GM12873 (cell line): ENCODE measurements around the gene DUSP22.
A peak's percentile ranks its signal among the peaks of the same experiment; 100 is the strongest.

Experiments used
- TF ChIP-seq, protein P1 (sequence below): IDR thresholded peaks from 2 replicates; pipeline ENCODE4 v1.5.1; 2012; ENCODE audit warnings: low read depth, mild to moderate bottlenecking, moderate library complexity, low read length, control low read depth; ENCODE audit not compliant: insufficient read depth; ENCODE audit errors: missing control alignments

Gene DUSP22

DNA sequence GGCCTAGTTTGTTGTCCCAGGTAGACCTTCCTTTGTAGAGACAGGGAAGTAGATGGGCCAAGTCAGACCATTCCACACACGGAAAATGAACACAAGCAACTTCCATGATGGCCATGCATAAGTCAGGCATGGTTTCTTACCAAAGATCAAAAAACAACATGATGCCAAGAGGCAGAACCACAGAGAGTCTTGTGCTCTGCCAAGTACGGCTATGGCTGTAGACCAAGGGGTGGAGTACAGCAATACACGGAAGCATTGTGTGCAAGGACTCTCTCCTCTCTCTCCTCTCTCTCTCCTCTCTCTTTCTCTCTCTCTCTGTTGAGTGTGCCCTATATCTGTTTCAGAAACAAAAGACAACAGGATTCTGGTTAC is 4.8 kb upstream of the DUSP22 start:
- TF ChIP-seq, protein P1, sequence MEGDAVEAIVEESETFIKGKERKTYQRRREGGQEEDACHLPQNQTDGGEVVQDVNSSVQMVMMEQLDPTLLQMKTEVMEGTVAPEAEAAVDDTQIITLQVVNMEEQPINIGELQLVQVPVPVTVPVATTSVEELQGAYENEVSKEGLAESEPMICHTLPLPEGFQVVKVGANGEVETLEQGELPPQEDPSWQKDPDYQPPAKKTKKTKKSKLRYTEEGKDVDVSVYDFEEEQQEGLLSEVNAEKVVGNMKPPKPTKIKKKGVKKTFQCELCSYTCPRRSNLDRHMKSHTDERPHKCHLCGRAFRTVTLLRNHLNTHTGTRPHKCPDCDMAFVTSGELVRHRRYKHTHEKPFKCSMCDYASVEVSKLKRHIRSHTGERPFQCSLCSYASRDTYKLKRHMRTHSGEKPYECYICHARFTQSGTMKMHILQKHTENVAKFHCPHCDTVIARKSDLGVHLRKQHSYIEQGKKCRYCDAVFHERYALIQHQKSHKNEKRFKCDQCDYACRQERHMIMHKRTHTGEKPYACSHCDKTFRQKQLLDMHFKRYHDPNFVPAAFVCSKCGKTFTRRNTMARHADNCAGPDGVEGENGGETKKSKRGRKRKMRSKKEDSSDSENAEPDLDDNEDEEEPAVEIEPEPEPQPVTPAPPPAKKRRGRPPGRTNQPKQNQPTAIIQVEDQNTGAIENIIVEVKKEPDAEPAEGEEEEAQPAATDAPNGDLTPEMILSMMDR: no peak

DNA sequence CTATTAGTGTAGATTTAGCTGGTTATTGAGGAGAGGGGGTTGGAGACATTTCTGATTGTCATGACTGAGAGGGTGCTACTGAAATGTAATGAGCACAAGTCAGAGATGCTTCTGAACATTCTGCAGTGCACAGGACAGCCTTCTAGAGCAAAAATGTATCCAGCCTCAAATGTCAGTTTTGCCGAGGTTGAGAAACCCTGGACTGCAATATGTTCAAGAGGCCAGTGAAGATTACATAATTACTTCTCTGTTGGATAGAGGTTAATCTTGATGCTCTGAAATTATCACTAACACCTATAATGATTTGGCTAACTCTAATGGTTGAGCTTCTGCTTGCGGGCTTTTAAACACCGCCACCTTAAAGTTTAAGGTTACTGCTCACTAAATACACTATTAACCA is 3.4 kb upstream of the DUSP22 start:
- TF ChIP-seq, protein P1: no peak

DNA sequence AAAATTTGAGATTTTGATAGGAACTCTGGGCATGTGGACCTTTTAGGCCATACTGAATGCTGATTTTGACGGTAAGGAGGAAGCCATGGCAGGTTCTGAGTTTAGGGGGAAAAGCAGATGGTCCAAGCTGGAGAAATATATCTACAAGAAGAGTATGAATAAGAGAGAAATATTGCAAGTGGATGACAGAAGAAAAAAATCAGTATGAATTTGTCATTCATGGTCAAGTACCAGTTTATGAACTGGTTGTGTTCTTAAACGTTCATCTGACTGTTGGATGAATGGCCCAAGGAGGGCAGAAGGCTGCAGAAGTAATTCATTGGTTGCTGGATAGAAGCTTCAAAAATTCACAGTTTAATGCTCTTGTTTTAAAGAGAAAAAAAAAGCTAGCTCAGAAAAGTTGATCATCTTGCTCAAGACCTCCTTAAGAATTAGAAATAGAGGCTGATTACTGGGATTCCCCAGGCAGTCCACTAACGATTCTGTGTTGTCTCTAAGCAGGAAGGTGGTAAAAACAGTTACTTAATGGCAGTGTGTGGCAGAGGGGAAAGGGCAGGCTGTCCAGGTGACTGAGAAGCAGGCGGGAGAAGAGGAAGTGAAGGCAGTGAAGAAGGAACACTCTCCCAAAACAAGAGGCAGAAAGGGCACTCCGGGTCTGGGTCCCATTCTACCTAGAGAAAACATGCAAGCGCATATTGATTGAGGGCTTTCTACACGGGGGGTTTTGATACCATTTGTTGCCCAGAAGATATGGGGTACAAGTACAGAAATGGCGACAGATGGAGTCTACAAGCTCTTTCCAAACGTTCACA is 2.0 kb upstream of the DUSP22 start:
- TF ChIP-seq, protein P1: no peak

DNA sequence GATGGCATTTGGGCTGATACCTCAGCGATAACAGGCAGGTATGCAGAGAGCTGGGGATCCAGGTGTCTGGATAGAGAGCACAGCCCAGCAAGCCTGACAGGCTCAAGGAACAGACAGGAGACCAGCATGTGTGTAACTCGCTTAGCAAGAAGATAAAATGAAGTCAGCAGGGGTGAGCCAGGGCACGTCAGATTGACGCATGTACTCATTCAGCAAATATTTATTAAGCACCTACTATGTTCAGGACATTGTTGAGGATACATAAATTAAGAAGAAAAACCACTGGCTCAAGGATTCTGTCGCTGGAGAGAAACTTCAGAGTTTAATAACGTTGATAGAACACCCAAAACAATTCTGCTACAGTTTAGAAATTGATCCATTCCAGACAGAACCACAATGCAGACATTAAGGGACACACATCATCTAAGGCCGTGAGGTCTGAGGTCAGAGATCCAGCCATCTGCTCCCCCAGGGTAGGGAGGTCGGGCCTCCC is 1.0 kb upstream of the DUSP22 start:
- TF ChIP-seq, protein P1: no peak

DNA sequence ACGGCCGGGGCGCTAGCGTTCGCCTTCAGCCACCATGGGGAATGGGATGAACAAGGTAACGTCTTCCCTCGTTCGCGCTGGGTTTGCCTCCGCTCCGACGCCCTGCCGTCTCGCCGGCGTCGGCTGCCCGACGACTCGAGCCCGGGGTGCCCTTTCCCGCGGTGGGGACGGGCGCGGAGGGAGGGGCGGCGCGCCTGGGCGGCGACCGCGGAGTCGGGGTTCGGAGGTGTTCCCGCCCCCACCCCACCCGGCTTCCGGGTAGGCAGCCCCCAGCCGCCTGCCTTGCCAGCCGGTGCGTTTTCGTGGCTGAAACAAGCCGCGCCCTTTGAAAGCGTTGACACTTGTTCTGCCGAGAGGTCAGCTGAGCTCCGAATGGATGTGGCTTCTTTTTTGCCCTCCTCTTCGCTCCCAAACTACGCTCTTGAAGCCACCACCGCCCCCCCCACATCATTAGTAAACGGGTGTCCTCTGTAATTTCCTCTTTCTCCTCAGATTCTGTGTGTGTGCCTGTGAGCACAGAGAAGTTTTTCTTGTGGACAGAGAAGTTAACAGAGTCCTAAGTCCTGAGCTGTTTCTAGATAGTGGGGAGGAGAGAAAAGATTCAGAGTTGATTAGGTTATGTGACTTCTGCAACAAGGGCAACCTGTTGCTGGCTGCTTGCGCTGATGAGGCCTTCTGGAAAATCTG is 362 bp downstream of the DUSP22 start:
- TF ChIP-seq, protein P1: peak; percentile 20

DNA sequence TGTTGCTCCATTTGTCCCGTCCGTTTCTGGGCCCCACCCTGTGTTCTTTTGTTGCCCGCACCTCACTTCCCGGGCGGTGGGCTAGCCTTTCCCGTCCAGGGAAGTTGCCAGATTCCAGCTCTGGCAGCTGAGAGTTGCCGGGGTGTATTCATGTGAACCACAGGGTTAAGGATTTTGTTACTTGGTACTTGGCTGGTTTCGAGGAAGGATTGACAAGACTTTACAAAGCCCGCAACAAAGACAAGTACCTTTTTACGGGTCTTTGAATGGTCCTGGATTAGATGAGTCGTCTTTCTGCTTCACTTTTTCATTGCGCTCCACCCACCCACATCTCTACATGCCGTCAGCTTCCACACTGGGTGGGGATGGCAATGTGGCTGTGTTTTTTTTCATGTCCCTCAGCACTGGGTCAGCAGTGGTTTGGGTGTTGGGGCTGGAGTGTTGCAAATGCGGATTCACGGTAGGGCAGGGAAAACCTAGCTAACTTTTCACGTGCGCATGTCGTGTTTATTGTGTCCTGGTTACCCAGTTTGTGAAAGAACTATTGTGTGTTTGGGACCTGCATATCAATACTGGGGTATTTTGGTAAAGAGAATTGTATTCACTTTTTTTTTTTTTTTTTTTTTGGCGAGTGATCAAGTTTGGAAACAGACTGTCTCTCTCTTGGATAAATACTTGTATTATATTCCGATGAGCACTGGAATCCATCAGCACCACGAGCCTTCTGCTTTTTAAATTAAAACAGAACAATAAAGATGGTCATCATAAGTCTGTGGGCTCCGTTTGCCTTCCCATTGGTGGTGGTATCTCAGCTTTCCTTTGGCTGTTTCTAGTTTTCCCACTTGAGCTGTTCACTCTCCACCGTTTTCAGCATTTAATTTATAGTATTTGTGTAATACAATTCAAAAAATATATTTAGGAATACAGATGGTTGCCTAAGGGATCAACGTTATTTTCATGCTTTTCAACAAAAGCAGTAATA is 1.2 kb downstream of the DUSP22 start:
- TF ChIP-seq, protein P1: no peak
